HG02884 (cell line): Measurements from ENCODE around the gene TNNT3.
"Not testable (repeated sequence)": the region's sequence is repeated elsewhere in the genome, so short reads cannot be mapped to it uniquely, and the experiment has no call there.

Source experiments
- ATAC-seq: cut with Tn5 transposase; IDR thresholded peaks from one replicate; pipeline ENCODE4 v1.9.1; 2021; ENCODE audit warnings: mild to moderate bottlenecking, moderate library complexity; ENCODE audit not compliant: unreplicated experiment

Gene TNNT3

DNA sequence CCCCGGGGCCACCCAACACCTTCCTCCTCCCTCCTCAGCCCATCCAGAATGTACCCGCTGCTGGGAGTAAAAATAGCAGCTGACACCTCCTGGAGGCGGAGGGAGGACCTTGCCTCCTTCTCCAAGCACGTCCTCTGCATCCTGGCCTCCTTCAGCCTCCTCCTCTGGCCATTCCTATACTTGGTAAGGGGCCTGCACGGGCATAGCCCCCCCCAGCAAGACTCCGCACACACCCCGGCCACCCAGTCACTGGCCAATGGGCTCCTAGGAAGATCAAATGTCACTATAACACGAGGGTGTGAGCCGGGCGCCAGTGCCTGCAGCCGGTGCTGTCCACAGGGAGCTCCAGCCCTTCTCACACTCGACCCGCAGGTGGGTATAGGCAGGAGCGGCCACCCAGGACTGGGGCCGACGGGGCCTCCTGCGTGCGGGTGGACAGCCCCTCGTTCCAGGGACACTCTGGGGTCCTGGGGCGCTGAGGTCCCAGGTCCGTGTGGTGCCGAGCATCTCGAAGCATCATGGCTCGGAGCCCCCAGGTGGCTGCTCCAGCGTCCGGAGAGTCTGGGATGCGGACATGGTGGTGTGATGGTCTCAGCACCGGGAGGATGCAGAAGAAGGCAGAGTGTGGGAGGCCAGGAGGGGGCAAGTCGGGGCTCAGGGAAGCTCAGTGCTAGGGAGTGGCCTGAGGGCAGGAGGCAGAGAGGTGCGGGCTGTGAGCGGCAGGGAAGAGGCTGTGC lies at the start of gene TNNT3:
Gene TNNT3 (plus strand): TSS at position 313 of the 737 bp plus-strand sequence. CDS start 3,172 bp downstream, outside the sequence.
- no peak for ATAC-seq

DNA sequence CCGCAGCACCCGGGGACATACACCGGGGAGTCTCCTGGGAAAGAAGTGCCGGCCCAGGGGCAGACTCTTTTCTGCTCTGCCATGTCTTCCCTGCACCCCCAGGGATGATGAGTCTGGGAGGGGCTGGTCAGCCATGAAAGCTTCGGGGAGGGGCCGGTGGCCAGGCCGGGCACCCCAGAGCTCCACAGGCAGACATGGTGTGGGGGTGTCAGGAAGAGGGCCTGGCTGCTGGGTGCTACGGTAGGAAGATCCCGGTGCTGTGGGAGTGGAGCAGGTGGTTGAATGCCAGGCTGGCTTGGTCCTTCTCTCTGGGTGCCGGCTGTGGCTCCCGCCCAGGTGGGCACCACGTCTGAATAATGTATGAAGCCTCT lies 49.2 kb upstream of the TNNT3 start:
- no peak for ATAC-seq

DNA sequence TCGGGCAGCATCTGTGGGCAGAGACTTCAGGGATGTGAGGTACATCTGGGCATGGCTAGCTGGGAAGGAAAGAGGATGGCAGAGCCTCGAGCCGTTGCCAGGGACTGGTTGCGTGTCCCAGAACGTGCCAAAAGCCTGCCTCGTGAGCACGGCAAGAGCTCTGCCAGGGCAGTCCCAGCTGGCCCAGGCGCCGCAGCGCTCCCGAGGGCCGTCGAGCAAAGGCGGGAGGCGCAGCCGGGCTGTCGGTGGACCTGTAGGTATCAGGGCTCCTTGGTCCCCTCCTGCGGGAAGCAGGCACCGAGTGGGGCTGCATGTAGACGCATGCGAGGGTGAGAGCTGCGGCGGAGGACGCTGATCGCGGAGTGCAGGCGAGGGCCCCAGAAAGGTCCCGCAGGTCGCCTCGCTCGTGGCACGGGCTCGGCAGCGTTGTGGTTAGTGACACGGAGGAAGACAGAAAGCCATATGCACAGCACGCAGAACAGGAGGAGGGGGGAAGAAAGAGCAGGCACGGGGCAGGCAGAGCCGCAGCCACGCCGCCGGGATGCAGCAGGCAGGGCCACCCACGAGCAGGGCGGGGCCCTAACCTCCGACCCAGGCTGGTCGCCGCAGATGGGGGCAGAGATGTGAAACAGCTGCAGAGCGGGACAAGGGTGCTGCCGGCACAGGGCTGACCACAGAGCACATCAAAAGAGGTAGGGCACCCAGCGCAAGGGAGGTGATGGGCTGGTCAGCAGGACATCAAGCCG lies 48.6 kb upstream of the TNNT3 start:
- no peak for ATAC-seq

DNA sequence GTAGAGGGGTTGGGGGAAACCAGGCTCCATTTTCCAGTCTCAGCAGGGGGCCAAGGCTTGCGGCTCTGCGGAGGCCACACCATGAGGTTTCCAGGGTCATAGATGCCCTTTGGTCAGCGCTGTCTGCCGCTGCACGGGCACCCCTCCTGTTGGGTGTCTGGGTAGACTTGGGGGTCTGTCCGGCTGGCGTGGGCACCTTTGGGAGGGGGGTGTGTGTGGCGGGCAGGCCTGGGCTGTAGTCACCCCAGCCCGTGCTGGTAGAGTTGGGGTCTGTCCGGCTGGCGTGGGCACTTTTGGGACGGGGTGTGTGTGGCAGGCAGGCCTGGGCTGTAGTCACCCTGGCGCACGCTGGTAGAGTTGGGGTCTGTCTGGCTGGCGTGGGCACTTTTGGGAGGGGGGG lies 48.0 kb upstream of the TNNT3 start:
- ATAC-seq = no peak

DNA sequence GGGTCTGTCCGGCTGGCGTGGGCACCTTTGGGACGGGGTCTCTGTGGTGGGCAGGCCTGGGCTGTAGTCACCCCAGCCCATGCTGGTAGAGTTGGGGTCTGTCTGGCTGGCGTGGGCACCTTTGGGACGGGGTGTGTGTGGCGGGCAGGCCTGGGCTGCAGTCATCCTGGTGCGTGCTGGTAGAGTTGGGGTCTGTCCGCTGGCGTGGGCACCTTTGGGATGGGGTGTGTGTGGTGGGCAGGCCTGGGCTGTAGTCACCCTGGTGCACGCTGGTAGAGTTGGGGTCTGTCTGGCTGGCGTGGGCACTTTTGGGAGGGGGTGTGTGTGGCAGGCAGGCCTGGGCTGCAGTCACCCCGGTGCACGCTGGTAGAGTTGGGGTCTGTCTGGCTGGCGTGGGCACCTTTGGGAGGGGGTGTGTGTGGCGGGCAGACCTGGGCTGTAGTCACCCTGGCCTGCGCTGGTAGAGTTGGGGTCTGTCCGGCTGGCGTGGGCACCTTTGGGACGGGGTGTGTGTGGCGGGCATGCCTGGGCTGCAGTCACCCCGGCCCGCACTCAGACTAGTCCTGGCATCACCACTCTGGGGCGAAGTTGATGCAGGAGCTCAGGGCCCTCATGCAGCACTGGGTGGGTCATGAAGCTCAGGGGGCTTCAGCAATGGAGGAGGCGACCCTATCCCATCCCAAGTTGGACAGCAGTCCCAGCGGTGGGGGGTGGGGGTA lies 47.1 kb upstream of the TNNT3 start:
- ATAC-seq = no peak

DNA sequence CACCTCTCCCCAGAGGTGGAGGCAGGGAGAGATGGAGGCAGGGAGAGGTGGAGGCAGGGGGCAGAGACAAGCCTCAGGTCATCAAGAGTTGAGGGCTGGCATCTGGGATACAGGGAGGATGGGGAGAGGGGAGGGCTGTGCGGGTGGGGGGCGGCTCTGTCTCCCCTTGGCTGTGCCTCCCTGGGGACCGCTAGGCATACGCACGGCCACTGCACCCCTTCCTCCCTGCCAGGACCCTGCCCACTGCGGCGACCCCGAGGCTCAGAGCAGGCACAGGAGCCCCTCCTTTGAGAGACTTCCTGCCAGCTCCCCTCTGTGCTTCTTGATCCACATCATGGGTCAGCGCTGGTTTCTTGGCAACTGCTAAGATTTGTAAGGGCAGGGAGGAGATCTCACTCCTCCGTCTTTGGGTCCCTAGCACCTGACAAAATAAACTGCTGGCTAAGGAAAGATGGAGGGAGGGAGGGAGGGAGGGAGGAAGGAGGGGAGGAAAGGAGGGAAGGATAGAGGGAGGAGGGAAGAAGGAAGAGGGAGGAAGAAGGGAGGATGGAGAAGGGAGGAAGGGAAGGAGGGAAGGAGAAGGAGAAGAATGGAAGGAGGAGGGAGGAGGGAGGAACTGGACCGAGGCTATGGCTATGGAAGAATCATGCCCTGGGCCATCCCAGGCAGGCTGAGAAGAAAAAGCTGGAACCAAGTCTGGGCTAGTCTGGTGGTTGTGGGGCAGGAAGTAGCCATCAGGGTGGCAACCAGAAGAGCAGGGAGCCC lies 46.3 kb upstream of the TNNT3 start:
- no peak for ATAC-seq

DNA sequence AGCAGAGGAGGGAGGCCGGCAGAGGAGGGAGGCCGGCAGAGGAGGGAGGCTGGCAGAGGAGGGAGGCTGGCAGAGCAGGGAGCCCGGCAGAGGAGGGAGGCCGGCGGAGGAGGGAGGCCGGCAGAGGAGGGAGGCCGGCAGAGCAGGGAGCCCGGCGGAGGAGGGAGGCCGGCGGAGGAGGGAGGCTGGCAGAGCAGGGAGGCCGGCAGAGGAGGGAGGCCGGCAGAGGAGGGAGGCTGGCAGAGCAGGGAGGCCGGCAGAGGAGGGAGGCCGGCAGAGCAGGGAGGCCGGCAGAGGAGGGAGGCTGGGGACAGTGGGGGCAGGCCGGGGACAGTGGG lies 45.7 kb upstream of the TNNT3 start:
- ATAC-seq = not testable (repeated sequence)

DNA sequence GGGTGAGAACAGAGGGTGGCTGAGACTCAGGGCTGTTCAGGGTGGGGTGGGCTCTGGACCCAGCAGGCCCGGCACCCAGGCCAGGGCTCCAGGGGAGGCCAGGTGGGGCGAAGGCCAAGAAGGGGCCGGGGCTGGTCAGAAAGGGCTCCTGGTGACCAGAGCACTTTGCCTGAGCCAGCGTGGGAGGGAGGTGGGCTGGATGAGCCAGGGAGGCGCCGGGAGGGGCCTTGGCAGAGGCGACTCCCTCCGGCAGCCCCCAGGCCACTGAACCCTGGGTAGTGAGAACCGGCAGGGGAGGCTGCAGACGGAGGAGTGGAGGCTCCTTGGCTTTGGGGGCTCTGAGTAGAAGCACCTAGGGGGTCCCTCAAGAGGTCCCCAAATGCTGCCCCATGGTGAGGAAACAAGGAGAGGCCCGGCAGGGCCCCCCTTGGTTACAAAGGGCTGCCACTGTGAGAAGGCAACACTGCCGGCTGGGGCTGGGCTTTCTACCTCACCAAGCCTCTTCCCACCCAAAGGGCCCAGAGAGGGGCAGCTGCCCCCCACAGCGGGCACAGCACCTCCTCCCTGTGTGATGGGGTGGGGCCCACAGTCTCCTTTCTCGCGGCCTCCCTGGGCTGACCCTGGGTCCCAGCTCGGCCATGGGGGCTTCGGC lies 44.9 kb upstream of the TNNT3 start:
- not testable (repeated sequence) for ATAC-seq

DNA sequence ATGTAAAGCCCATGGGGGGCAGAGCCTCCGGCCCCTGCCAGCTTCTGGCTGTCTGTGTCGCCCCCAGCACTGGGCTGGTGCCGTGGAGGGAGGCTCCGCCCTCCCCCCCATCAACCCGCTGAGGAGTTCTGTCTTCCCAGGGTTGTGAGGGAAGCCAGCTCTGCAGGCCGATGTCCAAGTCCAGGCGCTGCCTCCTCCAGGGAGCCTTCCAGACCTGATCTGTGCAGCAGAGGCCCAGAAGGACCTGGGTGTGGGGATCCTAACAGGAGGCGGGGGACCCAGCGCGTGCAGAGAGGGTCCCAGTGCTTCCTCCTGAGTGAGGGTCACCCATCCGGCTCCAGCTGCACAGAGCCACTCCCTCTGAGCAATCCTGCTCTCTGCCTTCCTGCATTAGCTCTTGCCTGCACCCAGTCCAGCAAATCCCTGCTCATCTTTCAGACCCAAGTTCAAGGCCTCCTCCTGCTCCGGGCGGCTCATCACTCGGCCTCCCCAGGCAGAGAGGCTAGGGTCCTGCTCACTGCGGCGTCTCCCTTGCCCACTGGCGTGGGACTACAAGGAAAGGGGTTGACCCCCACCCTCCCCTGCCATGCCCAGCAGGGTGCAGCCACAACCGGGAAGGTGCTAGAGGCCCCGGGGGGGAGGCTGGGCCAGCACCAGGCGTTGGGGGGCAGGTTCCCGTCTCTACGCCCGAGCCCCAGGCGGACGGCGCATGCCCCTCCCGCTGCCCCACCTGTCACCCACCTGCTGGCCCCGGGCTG lies 44.2 kb upstream of the TNNT3 start:
- ATAC-seq = no peak

DNA sequence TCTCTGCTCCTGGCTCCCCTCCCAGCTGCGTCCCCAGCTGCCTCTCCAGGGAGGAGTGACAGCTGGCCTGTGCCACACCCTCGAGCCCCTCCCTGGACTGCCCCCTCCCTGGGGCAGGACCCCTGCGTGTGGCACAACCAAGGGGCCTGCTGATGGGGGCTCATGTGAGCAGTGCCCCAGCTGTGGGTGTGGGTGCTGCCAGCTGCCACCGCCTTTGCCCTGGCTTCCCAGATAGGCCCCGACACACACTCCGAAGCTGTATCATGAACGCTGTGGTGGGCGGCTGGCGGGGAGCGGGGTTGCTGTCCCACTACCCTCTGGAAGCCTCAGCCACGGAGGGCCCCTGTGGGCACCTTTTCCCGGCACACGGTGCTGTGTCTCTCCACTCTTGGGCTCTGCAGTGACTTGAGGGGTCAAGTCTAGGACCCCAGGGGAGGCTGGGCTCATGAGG lies 43.6 kb upstream of the TNNT3 start:
- ATAC-seq = not testable (repeated sequence)

DNA sequence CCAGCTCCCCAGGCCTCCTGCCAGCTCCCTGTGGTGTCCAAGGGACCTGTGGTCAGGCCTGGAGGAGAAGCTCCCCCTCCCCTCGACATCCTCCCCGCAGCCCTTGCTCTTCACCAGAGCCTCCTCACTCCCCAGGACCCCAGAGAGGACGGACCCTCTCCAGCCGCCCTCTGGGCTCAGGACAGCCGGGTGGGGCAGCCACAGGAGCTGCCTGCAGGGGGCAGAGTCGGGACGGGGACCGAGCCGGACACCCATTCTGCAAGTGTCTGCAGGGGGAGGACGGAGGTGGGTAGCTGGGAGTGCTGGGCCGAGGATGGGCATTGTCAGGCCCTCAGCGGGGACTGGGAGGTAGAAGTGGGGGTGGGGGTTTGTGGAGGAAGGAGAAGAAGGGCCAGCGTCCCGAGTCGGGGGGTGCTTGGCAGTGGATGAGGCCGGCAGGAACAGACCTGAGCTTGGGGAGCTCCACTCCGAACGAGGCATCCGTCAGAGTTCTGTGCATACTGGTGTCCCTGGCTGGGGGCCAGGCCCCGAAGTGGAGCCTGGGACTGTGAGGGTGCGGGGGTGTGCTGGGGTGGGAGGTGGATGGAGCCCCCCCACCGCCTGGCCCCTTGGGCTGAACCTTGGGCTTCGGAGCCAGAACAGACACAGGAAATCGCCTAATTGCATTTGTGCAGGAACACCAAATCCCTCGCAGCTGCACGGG lies 43.0 kb upstream of the TNNT3 start:
- ATAC-seq = no peak

DNA sequence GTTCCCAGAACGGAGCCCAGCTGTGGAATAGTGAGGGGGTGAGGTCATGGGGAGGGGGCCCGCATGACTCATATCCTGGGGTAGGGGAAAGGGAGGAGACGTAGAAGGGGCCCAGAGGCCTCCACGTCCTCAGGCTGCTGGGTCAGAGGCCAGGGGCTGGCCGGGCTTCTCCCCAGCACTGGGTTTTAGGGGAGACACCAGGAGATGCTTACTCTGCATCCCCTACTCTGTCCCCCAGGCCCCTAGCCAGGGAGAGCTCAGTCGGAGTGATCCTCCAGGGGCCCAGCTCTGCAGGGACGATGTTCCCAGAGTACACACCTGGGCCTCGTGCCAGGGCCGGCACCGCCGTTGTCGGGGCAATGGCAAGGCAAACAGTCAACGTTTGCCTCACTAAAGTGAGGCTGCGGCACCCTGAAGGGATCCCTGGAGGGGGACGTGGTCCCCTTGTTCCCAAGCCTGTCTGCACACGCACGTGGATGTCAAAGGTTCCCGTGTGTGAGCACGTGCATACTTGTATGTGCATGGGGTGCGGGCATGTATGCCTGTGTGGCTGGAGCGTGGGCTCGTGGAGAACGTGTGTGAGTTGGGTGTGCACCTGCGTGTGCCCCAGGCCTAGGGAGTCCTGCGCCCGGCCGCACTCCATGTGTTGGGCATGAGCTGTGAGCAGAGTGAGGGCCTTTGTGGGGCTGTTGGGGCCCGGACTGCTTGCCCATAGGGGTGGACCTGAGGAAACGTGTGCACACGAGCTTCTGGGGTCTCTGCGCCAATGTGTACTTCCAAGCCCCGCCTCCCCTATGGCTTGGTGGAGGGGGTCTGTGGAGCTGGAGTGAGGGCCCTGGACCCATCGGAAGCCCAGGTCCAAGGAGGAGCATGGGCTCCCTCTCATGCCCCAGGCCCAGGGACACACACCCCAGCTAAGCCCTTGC lies 42.0 kb upstream of the TNNT3 start:
- ATAC-seq = no peak

DNA sequence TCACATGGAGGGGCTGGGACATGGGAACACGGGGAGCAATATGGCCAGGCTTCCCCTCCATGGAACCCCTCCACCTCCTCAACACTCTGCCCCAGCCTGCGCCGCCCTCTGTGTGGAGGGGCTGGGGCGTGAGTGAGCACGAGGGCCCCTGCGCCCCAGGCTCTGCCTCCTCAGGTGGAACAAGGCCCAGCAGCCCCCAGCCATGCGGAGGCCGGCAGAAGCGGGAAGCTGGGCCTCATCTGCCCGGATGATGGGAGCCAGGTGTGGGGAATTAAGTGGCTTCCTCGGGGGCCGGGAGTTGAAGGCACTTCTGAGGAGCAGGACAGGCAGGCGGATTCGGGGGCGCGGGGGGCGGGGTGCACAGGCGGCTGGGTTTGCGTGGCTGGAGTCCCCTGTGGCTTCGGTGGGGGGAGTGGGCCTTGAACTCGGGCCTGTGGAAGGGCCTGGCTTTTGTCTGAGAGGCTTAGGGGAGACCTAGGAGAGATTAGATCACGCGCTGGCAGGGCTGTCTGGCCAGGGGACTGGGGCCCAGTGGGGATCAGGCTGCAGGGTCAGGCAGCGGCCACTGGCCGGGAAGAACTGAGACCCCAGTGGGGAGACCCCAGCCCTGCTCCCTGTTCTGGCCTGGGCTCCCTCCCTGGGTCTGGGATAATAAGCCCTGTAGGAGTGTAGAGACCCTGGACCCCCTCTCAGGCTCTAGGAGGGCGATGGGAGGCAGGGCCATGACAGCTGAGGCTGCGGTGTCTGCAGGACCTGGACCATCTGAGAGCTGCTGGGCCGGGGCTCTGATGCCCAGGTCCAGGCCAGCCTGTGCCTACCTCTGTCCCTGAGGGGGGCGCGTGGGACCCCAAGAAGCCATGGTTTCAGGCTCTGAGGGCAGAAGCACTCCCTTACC lies 41.1 kb upstream of the TNNT3 start:
- no peak for ATAC-seq

DNA sequence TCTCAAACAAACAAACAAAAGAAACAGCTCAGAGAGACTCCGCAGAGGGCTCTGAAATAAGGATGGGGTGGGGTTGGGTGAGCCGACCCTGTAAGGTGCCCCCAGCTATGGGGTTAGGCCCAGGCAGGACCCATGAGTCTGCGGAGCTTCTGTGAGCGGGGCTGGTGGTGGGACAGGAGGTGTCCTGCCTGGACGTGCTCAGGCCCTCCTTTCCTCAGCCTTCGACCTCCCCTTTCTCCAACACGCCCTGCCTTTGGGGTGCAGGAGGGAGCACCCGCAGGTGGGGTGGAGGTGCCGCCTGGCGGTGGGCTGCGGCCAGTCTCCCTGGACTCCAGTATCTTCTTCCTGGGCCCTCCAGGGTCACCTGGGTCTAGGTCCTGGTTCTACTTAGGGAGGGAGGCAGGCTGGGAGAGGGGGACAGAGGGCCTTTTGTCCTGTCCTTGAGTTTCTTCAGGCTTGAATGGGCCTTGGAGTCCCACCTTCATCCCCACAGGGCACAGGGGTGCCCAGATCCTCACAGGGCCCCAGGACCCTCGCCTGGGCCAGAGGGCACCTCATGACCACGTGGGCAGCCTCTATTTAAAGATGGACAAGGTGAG lies 40.1 kb upstream of the TNNT3 start:
- no peak for ATAC-seq

DNA sequence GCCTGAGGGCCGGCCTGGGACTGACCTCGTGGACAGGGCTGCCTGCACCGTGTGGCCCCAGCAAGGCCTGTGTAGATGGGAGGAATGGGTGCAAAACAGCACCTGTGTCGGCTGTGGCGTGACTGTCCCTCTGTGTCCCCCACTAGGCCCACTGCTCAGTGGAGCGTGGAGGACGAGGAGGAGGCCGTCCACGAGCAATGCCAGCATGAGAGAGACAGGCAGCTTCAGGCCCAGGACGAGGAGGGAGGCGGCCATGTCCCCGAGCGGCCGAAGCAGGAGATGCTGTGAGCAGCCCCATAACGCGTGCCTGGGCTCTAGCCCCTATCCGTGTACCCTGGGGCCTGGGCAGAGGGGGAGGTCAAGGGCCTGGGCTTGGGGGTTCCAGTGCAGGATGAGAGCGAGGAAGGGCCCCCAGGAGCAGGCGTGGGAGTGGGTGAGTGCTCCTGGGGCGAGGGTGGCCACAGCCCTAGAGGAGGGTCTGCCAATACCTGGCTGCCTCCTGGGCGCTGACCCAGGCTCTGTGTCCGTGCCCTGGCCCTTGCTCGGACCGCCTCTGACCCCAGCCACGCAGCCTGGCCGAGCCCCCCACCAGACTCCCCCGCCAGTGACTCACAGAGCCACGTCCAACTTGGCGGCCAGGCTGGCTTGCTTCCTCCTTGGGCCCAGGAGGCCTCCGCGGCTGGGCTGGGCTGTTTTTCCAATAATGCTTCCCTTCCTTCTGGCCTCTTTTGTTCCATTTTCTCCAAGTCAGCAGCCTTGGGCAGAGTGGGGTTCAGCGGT lies 39.4 kb upstream of the TNNT3 start:
- no peak for ATAC-seq
